GM18907 (cell line): Measurements from ENCODE around the gene P4HTM.
A peak's percentile ranks its signal among the peaks of the same experiment; 100 is the strongest.
"Not testable (repeated sequence)": the region's sequence is repeated elsewhere in the genome, so short reads cannot be mapped to it uniquely, and the experiment has no call there.

Source experiments
- ATAC-seq: cut with Tn5 transposase; IDR thresholded peaks from one replicate; pipeline ENCODE4 v1.9.1; 2021; ENCODE audit warnings: mild to moderate bottlenecking, moderate library complexity; ENCODE audit not compliant: unreplicated experiment

P4HTM gene

GRCh38 chr3:49007771-49008528, 17.9 kb downstream of the P4HTM start:
- peak; percentile 30 for ATAC-seq

- not testable (repeated sequence) for ATAC-seq
These were observed 18.6 kb downstream of the P4HTM start for GRCh38 chr3:49008627-49009026.

GRCh38 chr3:49009396-49009795, 19.4 kb downstream of the P4HTM start:
- ATAC-seq = no peak

DNA sequence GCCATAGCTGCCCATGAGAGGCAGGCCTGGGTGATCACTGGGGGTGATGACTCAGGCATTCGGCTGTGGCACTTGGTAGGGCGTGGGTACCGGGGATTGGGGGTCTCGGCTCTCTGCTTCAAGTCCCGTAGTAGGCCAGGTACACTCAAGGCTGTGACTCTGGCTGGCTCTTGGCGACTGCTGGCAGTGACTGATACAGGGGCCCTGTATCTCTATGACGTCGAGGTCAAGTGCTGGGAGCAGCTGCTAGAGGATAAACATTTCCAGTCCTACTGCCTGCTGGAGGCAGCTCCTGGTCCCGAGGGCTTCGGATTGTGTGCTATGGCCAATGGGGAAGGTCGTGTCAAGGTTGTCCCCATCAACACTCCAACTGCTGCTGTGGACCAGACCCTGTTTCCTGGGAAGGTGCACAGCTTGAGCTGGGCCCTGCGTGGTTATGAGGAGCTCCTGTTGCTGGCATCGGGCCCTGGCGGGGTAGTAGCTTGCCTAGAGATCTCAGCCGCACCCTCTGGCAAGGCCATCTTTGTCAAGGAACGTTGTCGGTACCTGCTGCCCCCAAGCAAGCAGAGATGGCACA, 22.5 kb downstream of the P4HTM start:
- ATAC-seq = no peak

DNA sequence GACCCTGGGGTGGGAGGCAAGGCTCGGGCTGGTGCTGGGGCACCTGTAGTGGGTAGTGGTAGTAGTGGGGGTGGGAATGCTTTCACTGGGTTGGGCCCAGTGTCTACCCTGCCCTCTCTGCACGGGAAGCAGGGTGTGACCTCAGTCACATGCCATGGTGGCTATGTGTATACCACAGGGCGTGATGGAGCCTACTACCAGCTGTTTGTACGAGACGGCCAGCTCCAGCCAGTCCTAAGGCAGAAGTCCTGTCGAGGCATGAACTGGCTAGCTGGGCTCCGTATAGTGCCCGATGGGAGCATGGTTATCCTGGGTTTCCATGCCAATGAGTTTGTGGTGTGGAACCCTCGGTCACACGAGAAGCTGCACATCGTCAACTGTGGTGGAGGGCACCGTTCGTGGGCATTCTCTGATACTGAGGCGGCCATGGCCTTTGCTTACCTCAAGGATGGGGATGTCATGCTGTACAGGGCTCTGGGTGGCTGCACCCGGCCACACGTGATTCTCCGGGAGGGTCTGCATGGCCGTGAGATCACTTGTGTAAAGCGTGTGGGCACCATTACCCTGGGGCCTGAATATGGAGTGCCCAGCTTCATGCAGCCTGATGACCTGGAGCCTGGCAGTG, 23.2 kb downstream of the P4HTM start:
- no peak for ATAC-seq

GRCh38 chr3:49013738-49014660, 24.0 kb downstream of the P4HTM start:
- no peak for ATAC-seq

- no peak for ATAC-seq
These were observed 25.0 kb downstream of the P4HTM start for GRCh38 chr3:49015072-49015471.

DNA sequence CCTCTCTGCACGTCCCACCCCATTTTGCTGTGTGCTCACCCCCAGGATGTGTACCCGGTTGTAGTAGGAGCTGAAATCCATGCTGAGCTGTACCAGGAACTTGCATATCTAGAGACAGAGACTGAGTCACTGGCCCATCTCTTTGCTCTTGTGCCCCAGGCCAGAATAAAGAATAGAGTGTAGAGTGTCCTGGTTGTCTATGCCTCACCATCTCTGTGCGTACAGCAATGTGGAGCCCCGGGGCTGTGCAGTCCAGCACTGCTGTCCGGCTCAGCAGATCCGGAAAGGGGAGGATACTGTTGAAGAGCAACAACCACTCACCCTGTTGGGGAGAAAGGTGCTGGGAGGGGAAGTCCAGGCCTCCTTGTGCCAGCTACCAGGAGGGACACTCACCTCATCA, 25.7 kb downstream of the P4HTM start:
- no peak for ATAC-seq

GRCh38 chr3:49016414-49017228, 26.6 kb downstream of the P4HTM start:
- ATAC-seq = no peak

GRCh38 chr3:49017229-49017970, 27.4 kb downstream of the P4HTM start:
- ATAC-seq = no peak

DNA sequence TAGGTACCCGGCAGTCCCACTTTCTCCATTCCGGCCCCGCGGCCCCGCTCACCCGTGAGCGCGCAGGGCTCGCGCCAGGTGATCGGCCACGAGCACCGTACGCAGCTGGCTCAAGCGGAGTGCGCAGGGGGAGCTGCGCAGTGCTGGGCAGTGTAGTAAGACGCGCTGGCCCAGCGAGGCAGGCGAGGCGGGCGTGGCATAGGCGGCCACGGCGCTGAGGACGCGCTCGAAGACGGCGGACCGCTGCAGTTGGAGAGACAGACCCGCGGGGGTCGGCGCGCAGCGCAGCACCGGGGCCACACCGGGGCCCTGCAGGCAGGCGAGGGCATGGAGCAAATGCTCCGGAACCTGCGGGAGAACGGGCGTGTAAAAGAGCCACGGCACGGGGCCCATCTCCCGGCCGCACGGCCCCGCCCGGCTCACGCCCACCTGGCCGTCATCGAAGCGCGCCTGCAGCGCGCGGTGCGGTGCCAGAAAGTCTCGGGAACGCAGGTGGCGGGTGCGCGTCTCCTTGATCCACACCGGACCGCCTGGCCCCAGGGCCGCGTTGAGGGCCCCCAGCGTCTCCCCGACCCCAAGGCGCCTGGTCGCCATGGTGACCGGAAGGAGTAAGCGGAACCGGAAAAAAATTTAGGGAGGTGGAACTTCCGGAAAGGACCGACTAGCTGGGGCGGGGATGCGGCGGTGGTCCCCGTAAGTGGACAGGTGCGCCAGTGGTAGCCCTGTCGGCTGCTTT, 28.1 kb downstream of the P4HTM start, which contains the start of gene DALRD3:
Gene DALRD3 (minus strand): TSS at position 610 of the 736 bp plus-strand sequence. CDS start 16 bp downstream, at position 594.
- no peak for ATAC-seq

DNA sequence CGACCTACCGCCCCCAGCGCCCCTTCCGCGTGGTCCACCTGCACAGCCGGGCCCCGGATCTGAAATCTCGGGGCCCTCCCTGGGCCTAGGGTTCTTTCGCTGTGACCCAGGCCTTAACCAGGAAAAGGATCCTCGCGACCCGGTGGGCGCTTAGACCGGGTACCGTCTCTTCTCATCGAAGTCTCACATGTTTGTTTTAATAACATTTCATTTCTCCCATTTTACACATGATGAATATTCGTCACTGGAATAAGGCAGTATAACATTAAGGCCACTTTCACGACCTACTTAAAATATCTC, 28.6 kb downstream of the P4HTM start:
- ATAC-seq = no peak

GRCh38 chr3:49019941-49020329, 29.9 kb downstream of the P4HTM start:
- ATAC-seq = no peak

- peak; percentile 1 for ATAC-seq
These were observed 30.5 kb downstream of the P4HTM start for GRCh38 chr3:49020330-49021212.

DNA sequence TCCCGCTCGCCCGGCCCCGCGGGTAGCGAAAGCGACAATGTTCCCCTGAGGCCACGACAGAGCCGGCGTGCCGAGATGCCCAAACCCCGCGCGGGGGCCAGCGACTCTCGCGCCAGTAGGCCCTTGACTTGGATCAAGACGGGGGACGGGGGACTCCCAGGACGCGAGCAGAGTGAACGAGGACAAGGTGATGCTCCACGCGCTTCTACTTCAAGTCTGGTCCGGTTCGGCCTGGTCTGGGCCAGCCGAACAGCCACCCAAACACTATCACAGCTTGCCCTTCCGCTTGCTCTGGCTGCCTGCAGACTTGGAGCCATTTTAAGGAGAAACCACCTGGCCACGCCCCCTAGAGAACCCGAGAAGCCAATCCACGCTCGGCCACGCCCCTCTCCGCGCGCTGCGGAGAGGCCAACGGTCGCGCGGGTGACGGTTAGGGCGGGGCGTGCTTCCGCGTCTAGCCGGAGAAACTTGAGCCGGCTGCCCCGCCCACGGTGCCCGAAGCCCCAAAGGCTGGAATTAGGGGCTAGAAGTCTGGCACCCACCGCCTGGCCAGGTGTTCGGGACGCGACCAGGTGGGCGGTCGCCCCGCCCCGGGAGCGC, 31.3 kb downstream of the P4HTM start:
- peak; percentile 55 for ATAC-seq

- peak; percentile 50 for ATAC-seq
These were observed 32.0 kb downstream of the P4HTM start, which contains the start of gene NDUFAF3 for GRCh38 chr3:49021813-49022687. TSS of gene NDUFAF3 (plus strand) at chr3:49022121. CDS start at chr3:49022145, 24 bp downstream.
